Hippocampal formation (tissue), 2 donors: ENCODE measurements around the gene ATP12A.
"Not testable (repeated sequence)": the region's sequence is repeated elsewhere in the genome, so short reads cannot be mapped to it uniquely, and the experiment has no call there.

Experiments
- DNase-seq, 2 donors: peaks; one replicate each; lab custom pipeline; 2025; lab: John Stamatoyannopoulos, UW

The ATP12A gene

DNA sequence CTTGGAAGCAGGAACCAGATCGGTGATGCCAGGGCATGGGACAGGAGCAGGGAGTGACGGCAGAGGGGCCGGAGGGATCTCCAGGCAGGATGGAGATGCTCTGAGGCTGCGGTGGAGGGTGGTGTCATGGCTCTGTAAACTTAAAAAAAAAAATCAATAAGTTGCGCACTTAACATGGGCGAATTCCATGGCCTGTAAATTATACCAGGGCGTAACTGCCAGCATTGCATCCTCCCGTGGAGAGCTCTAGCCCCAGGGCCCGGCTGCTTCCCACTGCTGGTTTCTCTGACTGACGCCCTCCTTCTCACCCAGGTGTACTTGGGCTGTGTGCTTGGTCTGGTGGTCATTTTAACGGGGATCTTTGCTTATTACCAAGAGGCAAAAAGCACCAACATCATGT lies 8.7 kb downstream of the ATP12A start:
- DNase-seq = no peak

DNA sequence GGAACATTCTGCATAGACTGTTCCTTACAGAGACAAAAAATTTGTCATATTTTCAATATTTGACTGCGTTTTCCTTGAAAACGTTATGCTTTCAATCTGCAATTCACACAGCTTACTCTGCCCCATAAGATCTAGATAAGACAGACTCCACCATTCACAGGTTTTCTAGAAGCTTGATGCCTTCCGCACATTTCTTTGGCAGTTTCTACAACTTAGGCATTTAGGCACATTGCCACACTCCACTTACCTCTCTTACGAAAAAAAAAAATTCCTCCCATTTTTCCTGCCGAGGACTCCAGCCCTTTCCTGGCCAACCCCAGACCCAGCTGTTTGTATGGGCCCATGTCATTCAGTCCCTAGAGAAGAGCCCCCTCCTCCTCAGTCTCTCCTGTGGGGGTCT lies 11.2 kb downstream of the ATP12A start:
- DNase-seq = no peak

DNA sequence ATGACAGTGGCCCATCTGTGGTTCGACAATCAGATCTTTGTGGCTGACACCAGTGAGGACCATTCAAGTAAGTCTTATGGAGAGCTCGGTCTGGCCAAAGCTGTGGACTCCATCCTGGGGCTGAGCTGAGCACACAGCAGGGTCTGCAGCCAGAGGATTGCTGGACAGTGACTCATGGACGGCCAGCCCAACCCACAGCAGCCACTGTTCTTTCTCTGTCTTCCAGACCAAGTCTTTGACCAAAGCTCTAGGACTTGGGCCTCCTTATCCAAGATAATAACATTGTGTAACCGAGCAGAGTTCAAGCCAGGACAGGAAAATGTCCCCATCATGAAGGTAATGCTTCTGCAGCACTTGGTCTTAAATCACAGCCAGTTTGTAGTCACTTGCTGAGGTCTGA lies 12.4 kb downstream of the ATP12A start:
- DNase-seq = no peak

DNA sequence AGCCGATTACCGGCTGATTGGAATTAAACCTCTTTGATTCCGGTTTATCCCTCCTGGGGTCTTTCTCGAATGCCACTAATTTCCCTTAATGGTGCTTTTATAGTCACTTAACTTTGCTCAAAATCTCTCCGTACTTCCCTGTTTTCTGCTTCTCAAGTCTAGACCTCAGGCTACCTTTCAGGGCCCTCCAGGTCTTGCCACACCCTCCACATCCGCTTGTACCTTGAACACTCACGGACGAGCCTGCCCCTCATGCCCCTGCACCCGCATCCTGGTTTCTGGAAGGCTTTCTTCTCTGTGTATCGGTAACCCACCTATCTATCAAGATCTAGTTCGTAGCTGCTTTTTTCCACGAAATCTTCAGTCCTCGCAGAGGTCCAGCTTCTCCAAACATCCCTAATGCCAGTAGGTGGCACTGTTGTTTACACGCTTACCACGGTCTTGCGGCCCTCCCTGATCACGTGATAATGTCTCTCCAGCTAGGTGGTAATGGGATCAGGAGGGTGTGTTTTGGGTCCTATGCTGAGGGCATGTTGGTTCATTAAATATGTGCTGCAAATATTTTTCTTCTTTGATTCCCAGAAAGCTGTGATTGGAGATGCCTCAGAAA lies 13.8 kb downstream of the ATP12A start:
- DNase-seq = peak in 1 of 2 donors; percentile 5

DNA sequence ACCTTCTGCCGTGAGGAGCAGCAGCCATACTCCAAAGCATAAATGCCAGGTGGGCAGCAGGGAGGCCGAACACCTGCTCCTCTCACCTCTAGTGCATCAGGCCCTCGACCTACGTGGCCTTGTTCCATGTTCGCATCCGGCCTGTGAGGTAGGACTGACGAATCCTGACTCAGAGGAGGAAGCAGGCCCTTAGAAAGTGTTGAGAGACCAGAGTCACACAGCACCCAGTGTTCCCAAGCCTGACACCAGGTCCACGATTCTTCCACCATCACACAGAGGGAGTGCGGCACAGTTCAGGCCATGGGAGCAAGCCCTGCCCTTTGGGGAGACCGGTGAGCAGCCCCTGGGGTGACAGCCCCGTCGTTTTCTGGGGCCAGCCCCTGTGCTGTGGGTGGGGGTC lies 14.7 kb downstream of the ATP12A start:
- no peak for DNase-seq

DNA sequence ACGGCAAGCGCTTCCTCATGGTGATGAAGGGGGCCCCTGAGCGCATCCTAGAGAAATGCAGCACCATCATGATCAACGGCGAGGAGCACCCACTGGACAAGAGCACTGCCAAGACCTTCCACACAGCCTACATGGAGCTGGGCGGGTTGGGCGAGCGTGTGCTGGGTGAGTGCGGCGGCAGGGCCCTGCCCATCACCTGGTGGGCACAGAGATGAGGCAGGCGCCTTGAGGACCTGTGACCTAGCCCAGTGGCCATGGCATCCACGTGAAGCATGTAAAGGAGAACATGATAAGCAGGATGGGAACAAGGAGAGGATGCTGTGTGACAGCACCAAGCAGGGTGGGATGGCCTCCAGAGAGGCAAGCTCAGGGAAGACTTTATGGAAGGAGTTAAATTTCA lies 18.5 kb downstream of the ATP12A start:
- no peak for DNase-seq

DNA sequence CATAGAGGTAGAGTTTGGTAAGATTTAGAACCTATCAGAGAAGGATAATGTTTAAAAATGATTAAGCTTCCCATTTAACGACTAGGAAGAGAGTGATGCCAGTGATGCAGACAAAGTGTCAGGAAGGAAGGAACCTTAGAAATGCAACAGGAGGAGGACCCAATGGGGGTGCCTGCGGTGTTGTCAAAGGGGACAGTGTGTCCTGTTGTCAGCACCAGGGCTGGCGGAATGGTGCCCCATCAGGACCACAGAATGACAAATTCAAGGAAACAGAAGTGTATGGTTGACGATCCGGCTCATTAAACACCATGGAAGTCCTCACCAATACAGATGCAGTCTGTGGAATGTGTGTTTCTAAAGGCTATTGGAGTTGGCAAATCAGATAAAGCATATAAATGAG lies 19.3 kb downstream of the ATP12A start:
- DNase-seq = no peak

DNA sequence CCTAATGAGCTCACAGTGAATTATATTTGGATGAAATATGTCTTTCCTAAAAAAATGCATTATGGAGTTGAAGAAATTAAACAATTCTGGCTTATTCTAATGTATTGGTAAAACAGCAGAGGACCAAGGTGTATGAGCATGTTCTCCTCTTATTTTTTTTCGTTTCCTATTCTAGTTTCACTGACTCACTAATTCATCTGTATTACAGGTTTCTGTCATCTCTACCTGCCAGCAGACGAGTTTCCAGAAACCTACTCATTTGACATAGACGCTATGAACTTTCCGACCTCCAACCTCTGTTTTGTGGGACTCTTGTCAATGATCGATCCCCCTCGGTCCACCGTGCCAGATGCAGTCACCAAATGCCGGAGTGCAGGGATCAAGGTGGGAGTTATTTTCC lies 20.3 kb downstream of the ATP12A start:
- DNase-seq = no peak

DNA sequence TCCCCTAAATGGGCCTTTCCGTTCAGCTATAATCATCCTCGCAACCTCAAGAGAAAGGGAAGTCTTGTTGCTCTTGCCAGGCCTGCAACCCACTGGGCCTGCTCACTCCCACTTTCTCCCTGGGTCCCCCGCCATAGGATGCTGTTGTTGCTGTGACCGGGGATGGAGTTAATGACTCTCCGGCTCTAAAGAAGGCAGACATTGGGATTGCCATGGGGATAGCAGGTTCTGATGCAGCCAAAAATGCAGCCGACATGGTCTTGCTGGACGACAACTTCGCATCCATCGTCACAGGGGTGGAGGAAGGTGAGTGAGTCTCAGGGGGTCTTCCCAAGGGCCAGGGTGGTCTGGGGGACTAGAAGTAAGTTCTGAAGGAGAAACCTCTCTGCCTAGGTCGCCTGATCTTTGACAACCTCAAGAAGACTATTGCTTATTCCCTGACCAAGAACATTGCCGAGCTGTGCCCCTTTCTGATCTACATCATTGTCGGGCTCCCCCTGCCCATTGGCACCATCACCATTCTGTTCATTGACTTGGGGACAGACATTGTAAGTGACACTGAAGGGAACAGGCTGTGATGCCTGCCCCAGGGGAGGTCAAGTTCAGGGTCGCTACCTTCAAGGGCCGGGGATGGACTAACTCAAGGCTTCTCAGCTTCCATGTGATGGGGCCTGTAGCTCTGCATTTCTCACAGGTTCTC lies 26.8 kb downstream of the ATP12A start:
- DNase-seq = no peak

DNA sequence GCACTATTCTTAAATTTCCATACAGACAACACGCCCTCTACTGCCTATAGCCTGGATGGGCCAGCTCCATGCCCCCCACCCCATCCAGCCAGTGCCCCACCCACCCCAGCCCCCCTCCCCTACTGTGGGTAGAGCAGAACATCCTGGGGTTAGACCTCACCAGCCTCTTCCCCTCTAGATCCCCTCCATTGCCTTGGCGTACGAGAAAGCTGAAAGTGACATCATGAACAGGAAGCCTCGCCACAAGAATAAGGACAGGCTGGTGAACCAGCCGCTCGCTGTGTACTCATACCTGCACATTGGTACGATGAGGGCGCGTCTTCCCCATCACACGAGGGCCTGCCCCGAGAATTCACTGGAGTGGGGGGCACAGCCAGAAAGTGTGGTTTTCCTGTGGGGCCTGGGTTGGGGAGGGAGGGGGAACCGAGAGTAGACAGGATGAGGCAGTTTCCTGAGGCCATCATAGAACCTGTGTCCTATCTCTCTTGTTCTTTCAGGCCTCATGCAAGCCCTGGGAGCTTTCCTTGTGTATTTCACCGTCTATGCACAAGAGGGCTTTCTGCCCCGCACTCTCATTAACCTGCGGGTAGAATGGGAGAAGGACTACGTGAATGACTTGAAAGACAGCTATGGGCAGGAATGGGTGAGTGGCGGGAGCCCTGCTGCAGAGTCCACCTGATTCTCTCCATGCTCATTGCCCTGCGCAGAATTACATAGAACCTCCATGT lies 29.1 kb downstream of the ATP12A start:
- DNase-seq = no peak

DNA sequence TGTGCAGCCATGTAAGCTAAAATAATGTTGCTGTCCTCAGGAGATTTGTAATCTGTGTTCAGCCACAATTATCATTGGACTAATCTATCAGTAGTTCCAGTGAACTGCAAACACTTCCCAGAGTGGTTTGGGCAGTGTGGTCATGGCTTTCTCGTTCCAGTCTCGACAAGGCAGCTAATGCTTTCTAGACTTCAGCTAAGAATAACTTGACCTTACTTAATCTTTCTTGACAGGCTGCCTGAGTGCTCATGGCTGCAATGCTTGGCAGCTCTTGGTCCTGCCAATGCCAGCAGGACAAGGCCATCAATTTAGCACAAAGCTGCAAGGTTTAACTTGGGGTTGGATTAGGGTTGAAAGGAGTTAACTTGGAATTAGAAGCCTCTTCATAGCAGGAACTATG lies 32.8 kb downstream of the ATP12A start:
- no peak for DNase-seq

DNA sequence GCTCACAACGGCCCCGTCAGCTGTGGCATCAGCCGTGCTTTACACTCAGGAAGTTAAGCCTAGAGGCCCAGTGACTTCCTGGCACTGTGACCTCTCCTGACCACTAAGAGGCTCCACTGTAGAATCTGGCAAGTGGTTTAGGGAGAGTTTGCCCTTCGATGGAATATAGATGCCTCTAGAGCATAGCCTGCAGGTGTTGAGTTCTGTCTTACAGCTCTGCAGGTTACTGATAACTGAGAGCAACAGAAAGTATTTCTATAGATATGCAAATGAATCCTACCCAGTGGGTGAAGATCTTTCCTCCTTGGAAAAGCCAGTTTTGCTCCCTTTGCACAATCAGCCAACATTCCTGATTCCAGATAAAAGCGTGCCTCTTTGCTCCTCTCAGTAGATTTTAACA lies 35.8 kb downstream of the ATP12A start:
- no peak for DNase-seq

DNA sequence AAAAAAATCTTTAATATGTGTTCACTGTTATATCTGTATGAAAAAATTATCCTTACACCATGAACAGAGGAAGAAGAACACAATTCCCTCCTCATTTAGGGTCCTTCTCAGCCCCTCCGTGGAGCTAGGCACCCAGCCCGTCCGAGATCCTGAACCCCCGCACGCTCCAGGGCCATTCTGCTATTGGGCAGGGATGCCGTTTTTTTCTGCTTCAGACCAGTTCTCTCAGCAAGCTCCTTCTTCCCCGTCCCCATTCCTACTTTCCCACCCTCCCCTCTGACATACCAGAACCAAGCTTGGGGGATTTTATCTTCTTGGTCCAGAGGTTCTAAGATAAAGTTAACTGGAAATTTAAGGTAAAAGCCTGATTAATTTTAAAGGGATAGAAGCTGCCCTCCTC lies 36.2 kb downstream of the ATP12A start:
- DNase-seq = no peak

DNA sequence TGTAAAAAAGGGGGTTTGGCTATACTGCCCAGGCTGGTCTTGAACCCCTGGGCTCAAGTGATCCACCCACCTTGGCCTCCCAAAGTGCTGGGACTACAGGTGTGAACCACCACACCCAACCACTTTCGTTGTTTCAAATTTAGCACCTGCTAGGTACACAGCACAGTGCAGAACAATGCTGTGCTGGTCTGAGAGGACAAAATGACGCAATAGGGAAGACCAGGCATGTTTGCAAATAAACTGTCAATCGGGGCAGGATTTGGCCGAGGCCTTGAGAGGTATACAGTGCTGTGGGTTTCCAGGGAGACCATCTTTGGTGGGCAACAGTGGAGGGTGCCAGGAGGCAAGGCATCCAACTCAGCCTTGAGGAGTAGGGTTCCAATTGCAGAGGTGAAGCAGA lies 37.0 kb downstream of the ATP12A start:
- no peak for DNase-seq

DNA sequence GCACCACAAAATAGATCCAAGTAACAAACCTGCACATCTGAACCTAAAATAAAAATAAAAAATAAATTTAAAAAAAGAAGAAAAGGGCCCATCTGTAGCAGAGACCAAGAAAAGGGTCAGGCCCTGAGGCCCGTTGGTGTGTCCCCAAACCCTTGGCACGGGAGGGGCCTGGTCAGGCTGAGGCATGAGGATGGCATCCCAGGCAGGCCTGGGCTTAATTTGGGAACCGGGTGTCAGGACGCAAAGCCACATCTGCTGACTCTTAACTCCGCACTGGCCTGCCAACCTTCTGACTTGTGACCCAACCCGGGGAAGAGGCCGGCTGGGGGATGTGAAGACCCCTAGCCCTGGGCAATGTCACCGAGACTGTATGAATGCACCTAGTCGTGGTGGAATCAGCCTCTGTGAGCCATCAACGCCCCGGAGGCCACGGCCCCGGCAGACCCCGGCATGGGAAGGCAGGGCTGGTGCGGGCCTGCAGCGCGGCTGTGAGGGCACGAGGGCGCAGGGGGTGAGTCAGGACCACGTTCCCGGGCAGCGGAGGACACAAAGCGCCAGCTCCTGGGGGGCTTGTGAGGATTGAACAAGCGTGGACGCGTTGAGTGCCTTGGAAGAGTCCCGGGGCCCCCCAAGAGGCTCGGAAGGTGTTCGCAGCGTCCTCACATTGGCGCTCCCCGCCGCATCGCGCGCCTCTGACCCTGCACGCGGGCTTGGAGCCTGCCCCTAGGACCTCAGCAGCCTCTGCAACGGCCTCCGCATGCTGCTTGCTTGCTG lies 38.2 kb downstream of the ATP12A start:
- no peak for DNase-seq

DNA sequence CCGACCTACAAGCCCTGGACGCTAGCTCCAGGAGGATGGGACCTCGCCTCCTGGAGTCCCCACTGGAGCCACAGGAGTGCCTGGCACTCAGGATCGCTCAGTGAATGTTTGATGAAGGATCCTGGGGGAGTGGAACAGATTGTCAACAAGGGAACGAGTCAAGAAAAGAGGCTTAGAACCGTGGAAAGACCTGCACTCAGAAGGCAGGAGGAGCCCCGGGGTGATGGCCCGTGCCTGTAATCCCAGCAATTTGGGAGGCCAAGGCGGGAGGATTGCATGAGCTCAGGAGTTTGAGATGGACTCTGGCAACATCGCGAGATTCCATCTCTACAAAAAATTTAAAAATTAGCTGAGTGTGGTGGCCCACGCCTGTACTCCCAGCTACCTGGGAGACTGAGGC lies 38.9 kb downstream of the ATP12A start:
- no peak for DNase-seq

DNA sequence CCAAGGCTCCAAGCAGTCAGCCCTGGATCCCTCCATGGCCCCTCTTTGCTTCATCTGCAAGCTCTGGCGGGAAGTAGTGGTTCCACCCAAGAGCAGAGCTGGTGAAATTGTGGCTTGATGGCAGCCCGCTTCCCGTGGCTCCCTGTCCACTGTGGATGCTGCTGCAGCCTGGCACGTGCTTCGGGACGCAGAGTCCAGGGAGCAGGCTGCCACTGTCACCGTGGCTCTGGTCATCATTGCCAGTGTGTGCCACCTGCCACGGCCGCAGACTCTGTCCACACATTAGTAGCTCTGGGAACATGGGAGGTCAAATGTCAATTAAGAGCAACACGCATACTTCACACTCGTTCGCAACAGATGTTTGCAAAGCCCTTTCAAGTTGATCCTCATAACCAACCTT lies 43.0 kb downstream of the ATP12A start:
- DNase-seq = no peak

DNA sequence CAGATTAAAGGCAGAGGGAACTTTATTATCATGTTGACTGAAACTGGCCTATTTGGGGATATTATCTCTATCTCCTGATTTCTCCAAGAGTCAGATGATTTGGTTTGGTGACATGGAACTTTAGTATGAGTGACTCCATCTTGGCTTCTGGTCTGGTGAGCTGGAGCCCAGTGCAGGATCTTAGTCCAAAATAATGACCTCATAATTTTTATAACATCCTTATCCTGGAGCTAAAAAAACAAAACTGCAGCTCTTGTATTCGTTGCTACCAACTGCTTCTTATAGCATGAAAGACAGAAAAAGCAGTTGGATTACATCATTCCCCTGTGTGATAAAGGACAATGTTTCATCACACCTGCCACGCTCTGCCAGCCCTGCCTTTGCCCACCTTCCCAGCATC lies 44.5 kb downstream of the ATP12A start:
- no peak for DNase-seq

DNA sequence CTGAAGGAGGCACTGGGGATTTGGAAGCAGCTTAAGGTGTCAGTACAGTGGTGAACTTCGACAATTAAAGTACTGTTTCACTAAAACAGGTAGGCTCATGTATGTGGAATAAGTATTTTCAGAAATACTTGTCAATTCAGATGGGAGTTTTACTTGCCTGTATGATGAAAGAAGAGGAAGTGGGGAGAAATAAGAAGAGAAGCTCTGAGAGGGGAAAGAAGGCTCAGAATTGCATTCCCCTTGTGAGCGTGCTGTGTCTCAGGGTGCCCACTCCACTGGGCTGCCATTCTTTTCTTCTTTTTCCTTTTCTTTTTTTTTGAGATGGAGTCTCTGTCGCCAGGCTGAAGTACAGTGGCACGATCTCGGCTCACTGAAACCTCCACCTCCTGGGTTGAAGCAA lies 45.2 kb downstream of the ATP12A start:
- no peak for DNase-seq

DNA sequence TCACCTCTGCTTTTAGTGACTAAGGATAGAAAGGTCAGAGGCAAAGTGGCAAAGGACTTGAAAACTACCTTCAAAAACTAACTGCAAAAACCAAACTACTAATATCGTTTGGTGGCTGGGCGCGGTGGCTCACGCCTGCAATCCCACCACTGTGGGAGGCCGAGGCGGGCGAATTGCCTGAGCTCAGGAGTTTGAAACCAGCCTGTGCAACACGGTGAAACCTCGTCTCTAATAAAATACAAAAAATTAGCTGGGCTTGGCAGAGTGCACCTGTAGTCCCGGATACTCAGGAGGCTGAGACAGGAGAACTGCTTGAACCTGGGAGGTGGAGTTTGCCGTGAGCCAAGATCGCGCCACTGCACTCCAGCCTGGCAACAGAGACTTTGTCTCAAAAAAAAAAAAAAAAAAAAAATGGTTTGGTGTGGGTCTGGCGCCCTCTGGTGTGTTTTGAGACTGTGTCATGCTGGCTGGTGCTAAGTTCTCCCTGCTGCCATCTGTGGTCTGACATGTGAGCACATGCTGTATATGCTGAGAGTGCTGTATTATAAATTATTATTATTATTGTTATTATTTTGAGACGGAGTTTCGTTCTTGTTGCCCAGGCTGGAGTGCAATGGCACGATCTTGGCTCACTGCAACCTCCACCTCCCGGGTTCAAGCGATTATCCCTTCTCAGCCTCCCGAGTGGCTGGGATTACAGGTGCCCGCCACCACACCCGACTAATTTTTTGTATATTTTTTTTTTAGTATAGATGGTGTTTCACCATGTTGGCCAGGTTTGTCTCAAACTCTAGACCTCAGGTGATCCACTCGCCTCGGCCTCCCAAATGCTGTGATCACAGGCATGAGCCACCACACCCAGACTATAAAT lies 47.8 kb downstream of the ATP12A start:
- DNase-seq = peak; percentile 43 to 80

DNA sequence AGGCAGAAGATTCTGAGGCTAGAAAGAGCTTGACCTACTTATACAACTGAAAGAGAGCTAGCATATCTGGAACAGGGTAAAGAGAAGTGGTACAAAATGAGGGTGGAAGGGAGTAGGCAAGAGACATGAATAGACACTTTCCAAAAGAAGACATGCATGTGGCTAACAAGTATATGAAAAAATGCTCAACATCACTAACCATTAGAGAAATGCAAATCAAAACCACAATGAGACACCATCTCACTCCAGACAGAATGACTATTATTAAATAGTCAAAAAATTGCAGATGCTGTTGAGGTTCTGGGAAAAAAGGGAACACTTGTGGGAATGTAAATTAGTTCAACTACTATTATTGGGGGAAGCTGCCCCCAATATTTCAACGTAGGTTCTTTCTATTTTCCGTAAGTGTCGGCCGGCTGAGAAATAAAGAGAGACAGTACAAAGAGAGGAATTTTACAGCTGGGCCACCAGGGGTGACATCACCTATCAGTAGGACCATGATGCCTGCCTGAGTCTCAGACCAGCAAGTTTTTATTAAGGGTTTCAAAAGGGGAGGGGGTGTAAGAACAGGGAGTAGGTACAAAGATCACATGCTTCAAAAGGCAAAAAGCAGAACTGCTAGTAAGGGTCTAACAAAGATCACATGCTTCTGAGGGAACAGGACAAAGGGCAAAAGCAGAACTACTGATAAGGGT lies 50.8 kb downstream of the ATP12A start:
- DNase-seq = not testable (repeated sequence)
